Epithelial cell of esophagus (primary cell): ENCODE measurements around the gene CLEC3A.
"Not testable (repeated sequence)": the region's sequence is repeated elsewhere in the genome, so short reads cannot be mapped to it uniquely, and the experiment has no call there.

Source experiments
- DNase-seq: peaks from one replicate; pipeline ENCODE4 v3.0.0; 2010; ENCODE audit warnings: low read depth
- H3K4me3 ChIP-seq: 2 replicates; pipeline ENCODE4 v1.5.1; 2011; ENCODE audit warnings: mild to moderate bottlenecking, low read length, control low read depth
- TF ChIP-seq, protein P1 (sequence below): IDR thresholded peaks from 2 replicates; pipeline ENCODE4 v1.5.1; 2011; ENCODE audit warnings: low read depth, mild to moderate bottlenecking, low read length, control low read depth, inconsistent platforms; ENCODE audit not compliant: insufficient read depth; ENCODE audit errors: missing control alignments

Gene CLEC3A

DNA sequence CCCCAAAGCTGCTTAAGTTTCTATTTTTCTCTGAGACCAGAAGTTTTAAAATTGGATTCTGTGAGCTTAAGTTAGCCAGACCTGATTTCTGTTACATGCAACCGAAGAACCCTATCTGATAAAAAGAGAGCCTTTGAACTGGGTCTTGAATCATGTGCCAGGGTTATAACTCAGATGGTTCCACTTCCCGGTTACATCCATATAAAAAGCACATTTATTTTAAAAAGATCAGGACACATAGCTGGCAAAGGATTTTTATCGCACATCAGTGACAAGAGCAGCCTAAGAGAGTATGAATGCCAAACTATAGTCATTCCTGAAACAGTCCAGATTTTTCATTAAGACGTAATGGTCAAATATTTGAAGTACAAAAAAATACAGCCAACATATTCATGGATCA, 32.5 kb upstream of the CLEC3A start:
- no peak for DNase-seq
- no peak overlapping the region for H3K4me3 ChIP-seq
- TF ChIP-seq, protein P1, sequence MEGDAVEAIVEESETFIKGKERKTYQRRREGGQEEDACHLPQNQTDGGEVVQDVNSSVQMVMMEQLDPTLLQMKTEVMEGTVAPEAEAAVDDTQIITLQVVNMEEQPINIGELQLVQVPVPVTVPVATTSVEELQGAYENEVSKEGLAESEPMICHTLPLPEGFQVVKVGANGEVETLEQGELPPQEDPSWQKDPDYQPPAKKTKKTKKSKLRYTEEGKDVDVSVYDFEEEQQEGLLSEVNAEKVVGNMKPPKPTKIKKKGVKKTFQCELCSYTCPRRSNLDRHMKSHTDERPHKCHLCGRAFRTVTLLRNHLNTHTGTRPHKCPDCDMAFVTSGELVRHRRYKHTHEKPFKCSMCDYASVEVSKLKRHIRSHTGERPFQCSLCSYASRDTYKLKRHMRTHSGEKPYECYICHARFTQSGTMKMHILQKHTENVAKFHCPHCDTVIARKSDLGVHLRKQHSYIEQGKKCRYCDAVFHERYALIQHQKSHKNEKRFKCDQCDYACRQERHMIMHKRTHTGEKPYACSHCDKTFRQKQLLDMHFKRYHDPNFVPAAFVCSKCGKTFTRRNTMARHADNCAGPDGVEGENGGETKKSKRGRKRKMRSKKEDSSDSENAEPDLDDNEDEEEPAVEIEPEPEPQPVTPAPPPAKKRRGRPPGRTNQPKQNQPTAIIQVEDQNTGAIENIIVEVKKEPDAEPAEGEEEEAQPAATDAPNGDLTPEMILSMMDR, result no peak

DNA sequence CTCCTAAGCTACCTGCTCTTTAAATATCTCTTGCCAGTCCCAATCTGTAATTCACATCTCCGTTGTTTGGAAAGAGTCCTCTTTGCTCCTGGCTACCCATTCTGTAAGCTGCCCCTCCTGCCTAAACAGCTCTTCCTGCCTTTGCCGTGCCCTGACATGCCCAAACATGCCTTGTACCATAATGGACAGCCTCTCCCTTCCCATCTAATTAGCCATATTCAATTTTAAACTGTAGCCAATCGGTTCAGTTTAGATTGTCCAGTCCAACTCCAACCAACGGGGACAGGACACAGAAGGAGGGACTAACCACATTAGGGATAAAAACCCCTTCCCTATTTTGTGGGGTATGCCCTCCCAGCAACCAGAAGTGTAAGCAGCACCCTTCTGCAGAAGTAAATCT, 30.6 kb upstream of the CLEC3A start:
- TF ChIP-seq, protein P1, result no peak

DNA sequence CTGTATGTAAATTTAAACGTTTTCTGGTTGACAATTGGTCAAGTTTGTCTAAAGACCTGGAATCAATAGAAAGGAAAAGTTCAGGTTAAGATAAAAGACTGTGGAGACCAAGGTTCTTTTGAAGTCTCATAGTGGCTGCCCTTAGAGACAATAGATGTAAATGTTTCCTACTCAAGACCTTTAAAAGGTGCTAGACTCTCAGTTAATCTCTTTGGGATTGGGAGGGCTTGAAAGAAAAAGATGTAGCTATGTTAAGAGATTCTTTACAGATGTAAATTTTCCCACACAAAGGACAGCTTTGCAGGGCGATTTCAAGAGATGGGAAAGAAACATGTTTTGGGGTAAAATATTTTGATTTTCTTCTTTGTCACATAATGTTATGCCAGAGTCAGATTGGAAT, 30.0 kb upstream of the CLEC3A start:
- DNase-seq, H3K4me3 ChIP-seq: not testable (repeated sequence)

More for the DNA sequence above, 30.6 kb upstream of the CLEC3A start:
- H3K4me3 ChIP-seq, result no peak overlapping the region
- DNase-seq, result peak; percentile 7

DNA sequence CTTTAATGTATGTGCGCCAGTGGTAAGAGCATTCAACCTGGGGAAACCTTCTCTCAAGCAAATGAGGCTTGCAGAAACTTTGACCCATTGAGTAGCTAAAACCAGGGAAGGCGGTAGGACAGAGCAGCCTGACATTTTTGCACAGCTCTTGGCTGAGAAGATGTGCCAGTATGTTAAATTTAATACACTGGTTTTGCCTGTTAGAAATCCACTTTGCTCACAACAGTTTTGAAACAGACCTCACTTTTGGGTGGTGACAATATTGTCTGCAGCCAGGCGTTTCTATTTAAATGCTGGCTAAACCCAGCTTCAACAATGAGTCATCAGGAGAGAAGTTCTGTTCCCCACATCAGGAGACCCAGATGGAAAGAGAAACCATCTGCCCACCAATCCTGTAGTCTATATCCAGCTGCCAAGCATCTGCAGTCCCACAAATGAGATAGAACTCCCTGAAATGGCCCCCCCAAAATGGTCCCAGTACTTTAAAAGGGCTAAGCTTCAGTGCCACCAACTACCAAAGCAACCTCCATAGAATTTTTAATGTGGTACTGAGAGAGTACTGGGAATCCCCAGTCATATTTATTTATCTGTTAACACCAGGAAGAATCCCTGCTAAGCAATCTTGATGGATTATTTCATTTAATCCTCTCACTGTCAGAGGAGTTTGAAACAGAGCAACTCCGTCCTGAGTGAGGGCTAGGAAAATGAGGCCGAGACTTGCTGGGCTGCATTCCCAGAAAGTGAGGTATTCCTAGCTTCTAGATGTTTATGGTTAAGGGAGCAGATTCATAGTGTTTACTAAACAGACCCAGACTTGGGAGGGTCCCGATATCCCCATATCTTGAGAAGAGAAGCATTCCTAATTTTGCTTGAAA, 29.0 kb upstream of the CLEC3A start:
- TF ChIP-seq, protein P1, result no peak
- peak; percentile 39 for DNase-seq
- no peak overlapping the region for H3K4me3 ChIP-seq

DNA sequence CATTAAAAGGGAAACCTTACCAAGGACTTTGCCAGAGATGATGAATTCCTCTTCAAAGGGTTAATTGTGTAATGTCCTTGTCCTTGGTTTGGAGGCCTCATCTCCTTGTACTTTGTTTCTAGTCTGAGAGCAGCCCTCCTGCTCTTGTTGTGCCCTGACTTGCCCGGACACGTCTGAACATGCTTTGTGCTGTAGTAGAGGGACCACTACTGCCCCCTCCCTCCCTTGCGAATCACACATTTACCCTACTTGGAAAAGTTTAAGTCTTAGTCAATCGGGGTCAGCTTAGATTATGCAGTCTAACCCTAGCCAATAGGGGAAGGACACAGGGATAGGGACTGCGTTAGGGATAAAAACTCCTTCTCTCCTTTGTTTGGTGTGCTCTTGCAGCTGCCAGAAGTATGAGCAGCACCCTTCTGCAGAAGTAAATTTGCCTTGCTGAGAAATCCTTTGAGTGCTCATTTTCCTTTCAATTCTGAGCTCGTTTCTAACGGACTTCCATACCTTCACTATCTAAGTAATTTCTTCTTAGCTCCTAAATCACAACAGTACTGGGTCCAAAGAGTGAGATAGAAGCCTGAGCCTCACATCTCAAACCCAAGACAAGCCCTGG, 26.4 kb upstream of the CLEC3A start:
- H3K4me3 ChIP-seq, result no peak overlapping the region
- TF ChIP-seq, protein P1, result no peak
- no peak for DNase-seq

DNA sequence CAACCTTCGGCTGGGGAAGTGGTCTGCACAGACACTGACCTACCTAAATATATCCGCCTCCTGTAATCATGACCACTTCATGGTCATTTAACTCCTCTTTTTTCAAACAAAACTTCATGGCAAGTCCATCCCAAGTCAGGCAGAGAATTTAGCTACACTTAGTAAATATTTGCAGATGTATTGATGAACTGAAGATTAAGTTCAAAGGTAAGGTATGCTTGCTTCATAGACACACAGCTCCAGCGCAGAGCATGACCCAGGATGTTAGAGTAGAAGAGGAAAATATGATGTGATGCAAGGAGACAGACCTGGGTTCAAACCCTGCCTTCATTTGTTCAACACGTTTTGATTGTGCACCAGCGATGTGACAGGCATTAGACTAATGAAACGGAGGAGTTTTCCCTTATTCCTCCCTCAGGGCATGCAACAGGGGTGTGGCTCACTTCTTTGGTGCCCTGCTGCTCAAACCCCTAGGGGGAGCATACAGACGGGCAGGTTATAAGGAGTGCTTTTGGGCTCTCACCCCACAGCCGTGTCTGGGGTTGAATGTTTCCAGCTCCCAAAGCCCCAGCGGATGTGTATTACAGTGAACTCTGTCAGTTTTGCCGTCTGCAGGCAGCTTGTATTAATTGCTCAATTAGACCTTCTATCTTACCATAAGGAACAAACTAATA, 23.9 kb upstream of the CLEC3A start:
- H3K4me3 ChIP-seq, result no peak overlapping the region
- TF ChIP-seq, protein P1, result no peak
- DNase-seq, result no peak

DNA sequence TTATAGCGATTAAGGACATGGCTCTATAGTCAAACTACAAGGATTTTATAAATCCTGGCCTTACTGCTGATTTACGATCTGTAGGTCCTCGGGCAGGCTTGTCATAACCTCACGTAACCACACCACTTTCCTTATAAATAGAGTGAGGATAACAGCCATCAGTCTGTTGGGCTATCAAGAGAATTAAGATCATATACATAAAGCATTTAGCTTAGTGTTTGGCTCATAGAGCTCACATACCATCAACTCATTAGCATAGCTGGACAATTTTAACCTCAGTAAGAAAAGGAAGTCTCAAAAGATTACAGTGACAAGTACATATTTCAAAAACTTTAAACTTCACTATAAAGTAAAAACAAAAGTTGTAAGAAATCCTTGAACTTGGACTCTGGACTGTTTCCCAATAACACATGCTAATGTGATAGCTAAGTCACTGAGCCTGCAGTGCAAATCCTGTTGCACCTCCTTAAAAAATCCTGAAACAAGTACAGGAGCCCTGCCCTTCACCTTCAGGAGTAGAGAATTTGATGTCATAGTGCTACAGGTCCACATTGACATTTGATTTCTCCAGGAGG, 20.8 kb upstream of the CLEC3A start:
- TF ChIP-seq, protein P1, result no peak
- no peak for DNase-seq
- H3K4me3 ChIP-seq, result no peak overlapping the region
